NOMO-1 (cell line): Measurements from ENCODE around the gene PGPEP1.
"Not testable (repeated sequence)": the region's sequence is repeated elsewhere in the genome, so short reads cannot be mapped to it uniquely, and the experiment has no call there.

Source experiments
- DNase-seq, 2 experiments: peaks; one replicate each; lab custom pipeline; 2025; ENCODE audit not compliant: unreplicated experiment in 2 of 2; lab: John Stamatoyannopoulos, UW

PGPEP1 gene

GRCh38 chr19:18388960-18389725 is 48.7 kb downstream of the PGPEP1 start:
- no peak for DNase-seq

GRCh38 chr19:18389726-18390064 is 49.3 kb downstream of the PGPEP1 start:
- no peak for DNase-seq

- DNase-seq = no peak
Observed at GRCh38 chr19:18390065-18390907, 49.9 kb downstream of the PGPEP1 start.

GRCh38 chr19:18391509-18392075 is 51.2 kb downstream of the PGPEP1 start:
- DNase-seq = no peak

GRCh38 chr19:18392417-18392816 is 52.0 kb downstream of the PGPEP1 start:
- DNase-seq = peak; percentile 77 to 80

- no peak for DNase-seq
Observed at GRCh38 chr19:18392926-18393325, 52.5 kb downstream of the PGPEP1 start.

- DNase-seq = peak; percentile 30 to 55
Observed at GRCh38 chr19:18393836-18394235, 53.4 kb downstream of the PGPEP1 start.

GRCh38 chr19:18396471-18397241 is 56.3 kb downstream of the PGPEP1 start:
- DNase-seq = no peak

- DNase-seq = peak; percentile 95 to 96
Observed at GRCh38 chr19:18397242-18398202, 57.1 kb downstream of the PGPEP1 start, which contains the start of gene LRRC25. LRRC25 (minus strand) TSS chr19:18397622; CDS start chr19:18396963, 659 bp downstream.

GRCh38 chr19:18399008-18399407 is 58.6 kb downstream of the PGPEP1 start:
- DNase-seq = no peak

GRCh38 chr19:18401580-18402112 is 61.2 kb downstream of the PGPEP1 start:
- peak; percentile 97 to 99 for DNase-seq

GRCh38 chr19:18402455-18403248 is 62.3 kb downstream of the PGPEP1 start:
- DNase-seq = not testable (repeated sequence)

GRCh38 chr19:18405754-18406153 is 65.4 kb downstream of the PGPEP1 start:
- DNase-seq = not testable (repeated sequence)

- DNase-seq = no peak
Observed at GRCh38 chr19:18406749-18407148, 66.4 kb downstream of the PGPEP1 start.

GRCh38 chr19:18408053-18408476 is 67.7 kb downstream of the PGPEP1 start:
- DNase-seq = peak; percentile 19 to 30

- no peak for DNase-seq
Observed at GRCh38 chr19:18412610-18413239, 72.3 kb downstream of the PGPEP1 start.

- DNase-seq = no peak
Observed at GRCh38 chr19:18414504-18415177, 74.2 kb downstream of the PGPEP1 start.
